WTC11 (cell line): Measurements from ENCODE around the gene NDRG3.

Experiments used
- ATF2 ChIP-seq: sonication (generic); formaldehyde crosslinking; IDR thresholded peaks from 2 replicates; pipeline ENCODE4 v1.8.1; 2022; ENCODE audit warnings: low read depth, missing genetic modification reagents, borderline replicate concordance
- CREB1 ChIP-seq: sonication (generic); formaldehyde crosslinking; IDR thresholded peaks from 2 replicates; pipeline ENCODE4 v1.8.0; 2023; ENCODE audit warnings: mild to moderate bottlenecking, missing genetic modification reagents
- CTCF ChIP-seq: fragments of 200-600 bp; IDR thresholded peaks from 2 replicates; pipeline ENCODE4 v1.8.0; 2022; ENCODE audit warnings: antibody characterized with exemption
- ETV6 ChIP-seq: sonication (generic); formaldehyde crosslinking; IDR thresholded peaks from 2 replicates; pipeline ENCODE4 v1.8.1; 2022; ENCODE audit warnings: mild to moderate bottlenecking, missing genetic modification reagents
- OVOL2 ChIP-seq: fragments of 250-450 bp; sonication (Bioruptor Pico); IDR thresholded peaks from 2 replicates; pipeline ENCODE4 v1.9.0; 2021; ENCODE audit warnings: mild to moderate bottlenecking, borderline replicate concordance
- ZBTB43 ChIP-seq: sonication (generic); formaldehyde crosslinking; IDR thresholded peaks from 2 replicates; pipeline ENCODE4 v1.8.1; 2023; ENCODE audit warnings: mild to moderate bottlenecking, missing genetic modification reagents
- ZNF423 ChIP-seq: fragments of 250-450 bp; sonication (Bioruptor Pico); IDR thresholded peaks from 2 replicates; pipeline ENCODE4 v2.1.2; 2022; ENCODE audit warnings: mild to moderate bottlenecking, moderate library complexity
- ZNF532 ChIP-seq: fragments of 250-450 bp; sonication (Bioruptor Pico); IDR thresholded peaks from 2 replicates; pipeline ENCODE4 v1.9.0; 2021; ENCODE audit warnings: mild to moderate bottlenecking, borderline replicate concordance

GRCh38 chr20:36604952-36605398 is 140.9 kb downstream of the NDRG3 start:
- TF ChIP-seq CTCF (no peak), CREB1 (CRISPR knock-in tag) (no peak), ATF2 (CRISPR knock-in tag) (no peak), ETV6 (CRISPR knock-in tag) (no peak; the same call in 1 of the 2 replicates), ZBTB43 (CRISPR knock-in tag) (no peak), OVOL2 (CRISPR knock-in tag) (no peak), ZNF423 (CRISPR knock-in tag) (no peak), ZNF532 (CRISPR knock-in tag) (no peak)
